A549 (cell line): ENCODE measurements around the gene LEPROT.

Source experiments
- EP300 ChIP-seq, 2 experiments: fragments of >200 bp; sonication (Bioruptor Twin); formaldehyde crosslinking; IDR thresholded peaks; 2 replicates in 1 of 2; 3 replicates in 1 of 2; pipeline ENCODE4 v1.6.1; 2016 to 2017
- MAFK ChIP-seq: fragments of 450-650 bp; IDR thresholded peaks from 2 replicates; pipeline ENCODE4 v1.6.1; 2014; ENCODE audit not compliant: partially characterized antibody
- NR3C1 ChIP-seq: fragments of >200 bp; sonication (Bioruptor Twin); formaldehyde crosslinking; IDR thresholded peaks from 3 replicates; pipeline ENCODE4 v1.6.1; 2017
- TP53 ChIP-seq: fragments of 250-450 bp; sonication (Bioruptor Pico); IDR thresholded peaks from 2 replicates; pipeline ENCODE4 v1.5.0; 2021; ENCODE audit warnings: mild to moderate bottlenecking, moderate library complexity
- TF ChIP-seq, protein P1 (sequence below): fragments of >200 bp; sonication (Bioruptor Twin); formaldehyde crosslinking; IDR thresholded peaks from 3 replicates; pipeline ENCODE4 v1.5.1; 2016

DNA sequence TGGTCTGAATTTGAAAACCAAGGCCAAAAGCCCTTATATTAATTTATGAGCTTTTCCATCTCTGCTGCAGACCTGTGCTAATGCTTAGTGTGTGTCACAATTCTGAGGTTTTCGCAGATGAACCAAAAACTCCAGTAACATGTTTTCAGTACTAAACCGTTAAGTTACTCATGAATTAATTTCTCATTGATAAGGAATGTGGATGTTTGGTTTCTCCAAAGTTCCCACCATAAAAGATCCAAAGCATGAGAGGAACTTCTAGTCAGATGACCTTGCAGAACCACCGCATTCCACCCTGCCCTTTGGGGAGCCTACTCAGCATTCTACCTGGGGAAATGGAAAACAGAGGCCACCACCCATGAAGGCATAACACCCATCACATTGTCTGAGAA is 7.5 kb upstream of the LEPROT start:
- TF ChIP-seq NR3C1 (no peak), MAFK (no peak), EP300 (IDR thresholded peaks at IDR 0.05) (no peak), TP53 (no peak)
- TF ChIP-seq, protein P1, sequence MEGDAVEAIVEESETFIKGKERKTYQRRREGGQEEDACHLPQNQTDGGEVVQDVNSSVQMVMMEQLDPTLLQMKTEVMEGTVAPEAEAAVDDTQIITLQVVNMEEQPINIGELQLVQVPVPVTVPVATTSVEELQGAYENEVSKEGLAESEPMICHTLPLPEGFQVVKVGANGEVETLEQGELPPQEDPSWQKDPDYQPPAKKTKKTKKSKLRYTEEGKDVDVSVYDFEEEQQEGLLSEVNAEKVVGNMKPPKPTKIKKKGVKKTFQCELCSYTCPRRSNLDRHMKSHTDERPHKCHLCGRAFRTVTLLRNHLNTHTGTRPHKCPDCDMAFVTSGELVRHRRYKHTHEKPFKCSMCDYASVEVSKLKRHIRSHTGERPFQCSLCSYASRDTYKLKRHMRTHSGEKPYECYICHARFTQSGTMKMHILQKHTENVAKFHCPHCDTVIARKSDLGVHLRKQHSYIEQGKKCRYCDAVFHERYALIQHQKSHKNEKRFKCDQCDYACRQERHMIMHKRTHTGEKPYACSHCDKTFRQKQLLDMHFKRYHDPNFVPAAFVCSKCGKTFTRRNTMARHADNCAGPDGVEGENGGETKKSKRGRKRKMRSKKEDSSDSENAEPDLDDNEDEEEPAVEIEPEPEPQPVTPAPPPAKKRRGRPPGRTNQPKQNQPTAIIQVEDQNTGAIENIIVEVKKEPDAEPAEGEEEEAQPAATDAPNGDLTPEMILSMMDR = no peak
